ENCODE data around the gene ATF6.

DNA sequence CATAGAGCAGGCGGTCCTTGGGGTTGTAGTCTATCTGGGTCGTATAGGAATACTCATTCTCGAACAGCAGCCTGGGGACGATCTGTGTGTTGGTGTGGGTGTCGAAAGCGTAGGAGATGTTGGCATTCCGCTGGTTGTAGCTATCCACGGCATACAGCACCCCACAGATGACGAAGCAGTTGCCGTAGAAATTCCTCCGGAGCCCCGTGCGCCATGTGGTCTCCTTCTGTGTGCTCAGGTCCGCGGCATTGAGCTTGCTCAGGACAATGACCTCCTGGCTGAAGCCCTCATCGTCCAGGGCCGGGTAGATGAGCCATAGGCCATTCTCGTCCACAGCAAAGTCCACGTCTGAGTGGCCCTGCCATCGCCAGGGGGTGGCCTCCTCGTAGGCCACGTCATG is 217.6 kb downstream of the ATF6 start:
- no peak for TF ChIP-seq ELF4 (IDR thresholded peaks at IDR 0.05)
- no peak for TF ChIP-seq LEF1 (IDR thresholded peaks at IDR 0.05; ENCODE audit: borderline replicate concordance)
- TF ChIP-seq FOXA1 (IDR thresholded peaks at IDR 0.05): no peak

Measured in HEK293T (cell line).